Smooth muscle cell of the coronary artery (primary cell): ENCODE data around the gene RNF13. TPM values are rescaled to one million over a fixed set of nuclear protein-coding genes. Genes with fewer than 3 reads are reported as not detected.

Source experiments
- total RNA-seq: library from RNA; depleted of rRNA; stranded (reverse); fragments of >200 nt; gene quantifications from 2 replicates; pipeline ENCODE4 v1.2.3, GENCODE V29; 2014; ENCODE audit warnings: low replicate concordance

Gene RNF13, protein sequence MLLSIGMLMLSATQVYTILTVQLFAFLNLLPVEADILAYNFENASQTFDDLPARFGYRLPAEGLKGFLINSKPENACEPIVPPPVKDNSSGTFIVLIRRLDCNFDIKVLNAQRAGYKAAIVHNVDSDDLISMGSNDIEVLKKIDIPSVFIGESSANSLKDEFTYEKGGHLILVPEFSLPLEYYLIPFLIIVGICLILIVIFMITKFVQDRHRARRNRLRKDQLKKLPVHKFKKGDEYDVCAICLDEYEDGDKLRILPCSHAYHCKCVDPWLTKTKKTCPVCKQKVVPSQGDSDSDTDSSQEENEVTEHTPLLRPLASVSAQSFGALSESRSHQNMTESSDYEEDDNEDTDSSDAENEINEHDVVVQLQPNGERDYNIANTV
- total RNA-seq: 37.1 and 63.9 TPM in 2 replicates

DNA sequence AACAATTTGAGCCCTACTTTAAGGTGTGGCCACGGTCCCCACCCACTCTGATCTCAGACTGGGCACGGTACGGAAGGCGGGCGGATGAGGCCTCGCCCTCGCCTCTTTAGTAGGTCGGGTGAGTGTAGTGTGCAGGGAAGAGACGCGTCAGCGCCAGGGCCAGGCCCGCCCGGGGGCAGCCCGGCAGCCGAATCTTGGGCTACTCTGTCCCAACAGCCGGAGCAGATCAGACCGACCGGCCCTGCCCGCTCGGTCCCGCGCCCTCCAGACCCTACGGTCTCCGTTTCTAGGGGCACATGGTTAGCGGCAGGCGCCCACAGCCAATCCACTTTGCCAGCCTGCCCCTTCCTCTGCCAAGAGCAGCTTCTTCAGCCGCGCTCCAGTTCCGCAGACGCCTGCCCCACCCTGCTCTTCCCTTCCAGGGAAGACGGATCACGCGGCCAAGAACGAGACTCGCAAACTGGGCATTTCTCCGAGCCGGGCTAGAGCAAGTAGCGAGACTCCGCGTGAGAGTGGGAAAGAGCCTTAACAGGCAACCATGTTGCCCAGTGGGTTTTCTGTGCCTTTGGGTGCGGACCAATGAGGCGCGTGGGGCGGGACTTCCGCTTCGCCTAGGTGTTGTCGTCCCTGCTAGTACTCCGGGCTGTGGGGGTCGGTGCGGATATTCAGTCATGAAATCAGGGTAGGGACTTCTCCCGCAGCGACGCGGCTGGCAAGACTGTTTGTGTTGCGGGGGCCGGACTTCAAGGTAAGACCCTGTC lies at the start of gene RNF13:
Gene RNF13 (plus strand): TSS at position 610 of the 761 bp plus-strand sequence. CDS start 32,812 bp downstream, outside the sequence.

DNA sequence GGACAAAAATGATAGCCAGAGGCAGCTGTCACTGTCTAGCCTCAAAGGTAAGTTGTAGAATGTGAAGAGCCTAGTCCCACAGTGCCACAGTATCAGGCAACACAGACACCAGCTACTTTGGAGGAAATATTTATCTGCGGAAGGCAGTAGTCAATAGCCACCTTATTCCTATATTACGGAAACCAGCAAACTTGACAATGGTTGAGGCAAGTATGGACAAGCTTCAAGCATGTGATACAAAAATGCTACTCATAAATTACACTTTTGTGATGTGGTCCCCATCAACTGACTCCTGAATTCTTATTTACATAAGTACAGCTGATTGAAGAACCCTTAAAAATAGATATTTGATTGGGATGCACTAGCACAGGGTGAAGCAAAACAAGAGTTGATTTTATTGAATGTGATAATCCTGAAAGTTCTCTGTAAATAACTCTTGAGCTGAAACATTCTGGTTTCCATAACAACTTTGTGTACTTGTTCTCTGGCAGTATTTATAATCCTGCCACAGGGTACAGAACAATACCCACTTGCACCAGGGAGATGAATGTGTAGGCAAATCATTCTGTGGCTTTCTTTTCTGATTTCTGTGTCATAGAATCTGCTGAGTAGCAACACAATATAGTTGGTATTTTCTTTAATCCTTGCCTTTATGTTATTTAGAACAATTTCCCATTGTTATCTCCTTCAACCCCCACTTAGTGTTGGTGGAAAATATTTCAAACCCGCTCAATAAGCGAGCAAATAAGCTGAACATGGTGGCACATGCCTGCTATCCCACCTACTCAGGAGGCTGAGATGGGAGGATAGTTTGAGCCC lies 20.4 kb upstream of the RNF13 start, which contains the start of gene ANKUB1:
Gene ANKUB1 (minus strand): TSS at position 103 of the 819 bp plus-strand sequence. CDS start 188 bp downstream, outside the sequence.

DNA sequence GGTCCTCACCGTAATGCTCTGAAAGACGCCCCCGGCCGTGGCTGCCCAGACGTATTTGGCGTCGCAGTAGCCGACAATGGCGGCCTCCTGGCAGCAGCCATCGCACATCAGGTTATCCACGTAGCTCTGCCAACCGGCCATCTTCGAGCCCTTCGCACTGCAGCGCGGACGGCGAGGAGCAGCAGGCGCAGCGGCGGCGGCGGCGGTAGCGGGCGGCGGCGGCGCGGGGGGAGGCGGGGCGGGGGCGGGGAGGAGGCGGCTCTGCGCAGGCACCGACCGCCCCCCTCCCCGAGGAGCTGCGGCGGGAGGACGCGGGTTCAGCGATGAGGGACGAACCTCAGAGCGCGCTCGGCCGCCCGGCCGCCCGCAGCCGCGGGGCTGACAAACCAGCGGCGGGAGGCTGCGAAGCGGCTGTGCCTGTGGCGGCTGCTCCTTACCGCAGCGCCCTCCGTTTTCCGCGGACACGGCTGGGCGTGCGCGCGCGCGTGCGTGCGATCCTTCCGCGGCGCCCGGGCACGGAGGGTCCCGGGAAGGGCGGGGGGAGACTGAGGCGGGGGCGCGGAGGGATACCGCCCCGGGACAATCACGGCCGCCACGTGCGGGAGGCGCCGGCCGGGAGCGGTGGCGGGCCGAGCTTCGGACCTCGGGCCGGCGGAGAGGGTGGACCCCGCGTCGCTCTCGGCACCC lies 157.8 kb downstream of the RNF13 start, which contains the start of gene PFN2:
Gene PFN2 (minus strand): TSS at position 180 of the 687 bp plus-strand sequence. CDS start 39 bp downstream, at position 141.

Other genes with a start within 250 kb of the RNF13 start
- 15.4 and 108 TPM in 2 replicates for gene WWTR1, start 155.2 kb upstream of the RNF13 start, total RNA-seq
- 8.8 and 27.3 TPM in 2 replicates for gene COMMD2, start 60.7 kb upstream of the RNF13 start, total RNA-seq
- not detected in 2 replicates for gene ANKUB1, start 20.7 kb upstream of the RNF13 start, total RNA-seq
- gene PFN2, start 157.7 kb downstream of the RNF13 start, total RNA-seq: 196 and 198 TPM in 2 replicates